EL (cell line): Measurements from ENCODE around the gene SLC27A1.
"Not testable (repeated sequence)": the region's sequence is repeated elsewhere in the genome, so short reads cannot be mapped to it uniquely, and the experiment has no call there.

Source experiments
- DNase-seq: peaks from one replicate; pipeline ENCODE4 v3.0.0-alpha.2; 2016

SLC27A1 gene

GRCh38 chr19:17540174-17540573 is 69.8 kb downstream of the SLC27A1 start:
- no peak for DNase-seq

- no peak for DNase-seq
Measured at GRCh38 chr19:17541184-17541759, 70.9 kb downstream of the SLC27A1 start.

- no peak for DNase-seq
Measured at GRCh38 chr19:17542042-17542441, 71.7 kb downstream of the SLC27A1 start.

- DNase-seq, result no peak
Measured at GRCh38 chr19:17542793-17543582, 72.7 kb downstream of the SLC27A1 start.

- no peak for DNase-seq
Measured at GRCh38 chr19:17543986-17544385, 73.7 kb downstream of the SLC27A1 start.

GRCh38 chr19:17544418-17544817 is 74.1 kb downstream of the SLC27A1 start:
- no peak for DNase-seq

GRCh38 chr19:17548145-17548544 is 77.8 kb downstream of the SLC27A1 start:
- DNase-seq, result no peak

- DNase-seq, result no peak
Measured at GRCh38 chr19:17549085-17549740, 78.9 kb downstream of the SLC27A1 start.

- no peak for DNase-seq
Measured at GRCh38 chr19:17550076-17550667, 79.8 kb downstream of the SLC27A1 start.

GRCh38 chr19:17552735-17553134 is 82.4 kb downstream of the SLC27A1 start:
- not testable (repeated sequence) for DNase-seq

- DNase-seq, result peak; percentile 84
Measured at GRCh38 chr19:17553256-17553655, 82.9 kb downstream of the SLC27A1 start.

GRCh38 chr19:17554968-17555479 is 84.7 kb downstream of the SLC27A1 start:
- DNase-seq, result no peak

GRCh38 chr19:17555480-17555928 is 85.2 kb downstream of the SLC27A1 start, which contains the start of gene COLGALT1:
TSS of gene COLGALT1 (plus strand) at chr19:17555649. CDS start at chr19:17555714, 65 bp downstream.
- DNase-seq, result peak; percentile 98
